HG02970 (cell line): ENCODE measurements around the gene RNF222.
"Not testable (repeated sequence)": the region's sequence is repeated elsewhere in the genome, so short reads cannot be mapped to it uniquely, and the experiment has no call there.

Source experiments
- ATAC-seq: cut with Tn5 transposase; IDR thresholded peaks from one replicate; pipeline ENCODE4 v1.9.1; 2021; ENCODE audit warnings: mild to moderate bottlenecking, moderate library complexity, moderate number of reproducible peaks; ENCODE audit not compliant: unreplicated experiment, low FRiP score

Gene RNF222

DNA sequence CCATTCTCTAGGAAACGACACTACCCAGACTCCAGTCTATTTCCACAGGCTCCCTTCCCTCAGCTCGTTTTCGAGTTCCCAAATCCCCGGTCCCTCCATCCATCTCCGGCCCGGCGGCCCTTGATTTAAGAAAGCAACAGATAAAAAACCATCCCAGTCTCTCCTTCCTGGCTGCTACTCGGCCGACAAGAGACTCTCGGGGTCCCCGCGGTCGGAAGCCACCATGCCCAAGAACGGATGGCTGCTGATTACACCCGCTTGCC lies 14.8 kb downstream of the RNF222 start:
- no peak for ATAC-seq

DNA sequence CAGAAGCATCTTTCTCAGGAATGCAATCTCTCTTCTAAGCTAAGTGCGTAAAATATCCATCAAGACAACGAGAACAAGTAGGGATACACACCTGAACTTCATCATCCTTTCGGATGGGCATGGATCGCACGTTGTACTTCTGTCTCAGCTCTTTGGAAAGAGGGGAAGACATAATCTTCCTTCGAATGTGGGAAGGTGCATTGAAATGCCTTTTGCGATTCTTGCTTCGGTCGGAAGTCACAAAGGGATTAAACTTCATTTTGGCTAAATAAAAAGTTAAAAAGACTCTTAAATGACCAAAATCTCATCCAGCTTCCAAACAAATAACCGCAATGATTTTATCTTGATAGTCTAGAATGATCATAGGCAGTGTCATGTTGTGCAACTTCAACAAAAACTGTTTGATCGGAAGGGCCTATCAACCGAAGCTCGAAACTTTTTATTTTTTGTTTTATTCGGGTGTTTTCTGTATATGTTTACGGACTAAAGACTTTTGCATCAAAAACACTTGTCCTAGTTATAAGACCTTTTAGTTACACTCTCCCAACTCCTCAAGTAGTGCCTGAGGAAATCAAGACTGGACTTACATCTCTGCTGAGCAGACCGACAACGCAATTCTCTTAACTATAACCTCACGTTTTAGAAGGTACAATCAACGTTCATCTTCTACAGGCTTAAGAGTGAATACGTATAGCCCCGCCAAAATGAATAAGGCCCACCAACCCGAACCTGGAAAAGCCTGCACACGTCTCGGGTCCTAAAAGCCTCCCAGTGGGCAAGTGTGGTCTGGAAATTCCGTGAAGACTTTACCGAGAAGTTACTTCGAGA lies 15.4 kb downstream of the RNF222 start:
- ATAC-seq, result no peak

- no peak for ATAC-seq
Measured at GRCh38 chr17:8380049-8380448, 17.6 kb downstream of the RNF222 start.

GRCh38 chr17:8378117-8378516 lies 19.5 kb downstream of the RNF222 start:
- ATAC-seq, result not testable (repeated sequence)

- ATAC-seq, result no peak
Measured at GRCh38 chr17:8377422-8377821, 20.2 kb downstream of the RNF222 start.

- peak; percentile 86 for ATAC-seq
Measured at GRCh38 chr17:8376271-8377067, 21.2 kb downstream of the RNF222 start, which contains the start of gene KRABD2. Gene KRABD2 (minus strand): TSS chr17:8376704.

GRCh38 chr17:8375738-8376259 lies 21.8 kb downstream of the RNF222 start:
- ATAC-seq, result no peak

- not testable (repeated sequence) for ATAC-seq
Measured at GRCh38 chr17:8373856-8374255, 23.8 kb downstream of the RNF222 start.

GRCh38 chr17:8372422-8372821 lies 25.2 kb downstream of the RNF222 start:
- no peak for ATAC-seq

- ATAC-seq, result no peak
Measured at GRCh38 chr17:8371786-8372185, 25.8 kb downstream of the RNF222 start.

- ATAC-seq, result no peak
Measured at GRCh38 chr17:8369944-8370343, 27.7 kb downstream of the RNF222 start.

DNA sequence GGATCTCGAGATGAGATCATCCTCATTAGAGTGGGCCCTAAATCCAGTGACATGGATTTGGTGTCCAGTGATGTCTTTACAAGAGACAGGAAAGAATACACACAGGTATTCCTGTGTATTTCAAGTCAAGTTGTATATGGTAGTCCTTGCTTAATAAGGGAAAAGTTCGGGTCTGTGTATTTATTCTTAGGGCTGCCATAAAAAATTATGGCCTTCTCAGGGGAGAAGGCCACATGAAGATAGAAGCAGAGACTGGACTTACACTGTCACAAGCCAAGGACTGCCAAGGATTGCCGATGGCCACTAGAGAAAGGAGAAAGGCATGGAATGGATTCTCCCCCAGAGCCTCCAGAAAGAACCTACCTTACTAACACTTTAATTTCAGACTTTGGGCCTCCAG lies 29.4 kb downstream of the RNF222 start:
- ATAC-seq, result no peak

GRCh38 chr17:8366231-8366630 lies 31.4 kb downstream of the RNF222 start:
- no peak for ATAC-seq

- ATAC-seq, result no peak
Measured at GRCh38 chr17:8365143-8365542, 32.5 kb downstream of the RNF222 start.

DNA sequence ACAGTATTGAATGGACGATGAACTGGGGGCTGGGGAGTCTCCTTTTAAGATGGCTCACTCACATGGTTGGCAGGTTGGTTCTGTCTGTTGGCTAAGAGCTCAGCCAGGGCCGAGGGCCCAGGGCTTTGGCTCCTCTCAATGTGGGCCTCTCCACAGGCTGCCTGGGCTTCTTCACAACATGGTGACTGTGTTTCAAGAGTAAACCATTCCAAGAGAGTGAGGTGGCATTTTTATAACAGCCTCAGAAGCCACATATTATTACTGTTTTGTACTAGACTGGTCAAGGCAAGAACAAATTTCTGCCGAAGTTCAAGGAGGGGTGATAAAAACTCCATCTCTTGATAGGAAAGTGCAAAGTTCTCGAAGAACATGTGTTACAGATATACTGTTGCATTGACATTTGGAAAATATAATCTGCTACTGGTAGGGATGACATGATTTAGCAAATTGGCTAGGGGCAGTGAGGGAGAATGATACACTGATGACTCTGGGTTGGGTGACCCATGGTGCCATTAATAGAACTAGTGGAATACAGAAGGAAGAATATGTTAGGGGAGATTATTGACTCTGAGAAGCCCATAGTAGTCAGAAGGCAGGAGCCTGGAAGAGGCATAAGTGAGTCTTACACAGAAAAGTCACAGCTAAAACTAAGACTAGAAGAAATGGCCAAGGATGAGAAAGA lies 34.8 kb downstream of the RNF222 start:
- ATAC-seq, result no peak

DNA sequence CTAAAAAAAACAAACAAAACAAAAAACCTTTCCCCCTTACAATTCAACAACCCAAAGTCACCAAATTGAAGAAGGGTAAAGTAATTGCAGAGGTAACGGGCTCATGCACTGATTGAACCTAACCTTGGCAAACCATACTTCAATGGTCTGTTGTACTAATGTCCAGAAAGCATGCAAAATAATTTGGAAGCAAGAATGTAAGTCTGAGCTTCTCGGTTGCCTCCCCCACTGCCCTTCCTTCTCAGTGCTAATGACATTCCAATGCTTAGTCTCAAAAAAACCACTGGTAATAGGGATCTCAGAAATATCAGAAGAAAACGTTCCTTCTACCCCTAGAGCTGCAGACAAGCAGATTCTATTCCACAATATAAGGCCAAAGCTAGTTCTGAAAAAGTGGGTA lies 36.9 kb downstream of the RNF222 start:
- ATAC-seq, result no peak

GRCh38 chr17:8360260-8360659 lies 37.4 kb downstream of the RNF222 start:
- ATAC-seq, result no peak

GRCh38 chr17:8359769-8360168 lies 37.9 kb downstream of the RNF222 start:
- ATAC-seq, result no peak

DNA sequence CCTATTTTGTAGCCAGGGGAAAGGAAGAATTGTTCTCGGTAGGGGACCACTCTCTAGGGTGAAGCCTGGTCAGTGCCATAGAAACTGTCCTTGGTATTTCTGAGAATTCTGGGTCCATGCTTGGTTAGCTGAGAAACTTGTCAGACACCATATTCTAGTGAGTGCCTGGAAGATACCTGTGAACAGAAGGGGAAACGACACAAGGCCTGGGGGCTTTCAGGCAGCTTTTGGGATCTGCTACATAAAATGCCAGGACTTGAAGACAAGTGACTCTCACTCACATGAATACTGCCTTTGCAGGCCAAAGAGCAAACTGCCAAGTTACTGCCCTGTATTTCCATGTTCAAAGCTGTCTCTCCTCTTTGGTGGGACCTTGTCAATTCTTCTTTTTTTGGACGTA lies 39.7 kb downstream of the RNF222 start:
- ATAC-seq, result no peak

- no peak for ATAC-seq
Measured at GRCh38 chr17:8354236-8354635, 43.4 kb downstream of the RNF222 start.

GRCh38 chr17:8353736-8354135 lies 43.9 kb downstream of the RNF222 start:
- ATAC-seq, result no peak
